HFF-Myc (cell line): Measurements from ENCODE around the gene FHIT.

Source experiments
- DNase-seq: peaks from one replicate; pipeline ENCODE4 v3.0.0-alpha.2; 2011; ENCODE audit warnings: low read depth; ENCODE audit errors: extremely low read depth
- H3K4me3 ChIP-seq: replicated peaks from 2 replicates; pipeline ENCODE4 v1.5.1; 2011; ENCODE audit warnings: low read depth, mild to moderate bottlenecking, control low read depth, low read length
- TF ChIP-seq, protein P1 (sequence below): IDR thresholded peaks from 2 replicates; pipeline ENCODE4 v1.5.1; 2012; ENCODE audit warnings: mild to moderate bottlenecking, low read depth, low read length, control low read depth; ENCODE audit errors: missing control alignments

Gene FHIT

DNA sequence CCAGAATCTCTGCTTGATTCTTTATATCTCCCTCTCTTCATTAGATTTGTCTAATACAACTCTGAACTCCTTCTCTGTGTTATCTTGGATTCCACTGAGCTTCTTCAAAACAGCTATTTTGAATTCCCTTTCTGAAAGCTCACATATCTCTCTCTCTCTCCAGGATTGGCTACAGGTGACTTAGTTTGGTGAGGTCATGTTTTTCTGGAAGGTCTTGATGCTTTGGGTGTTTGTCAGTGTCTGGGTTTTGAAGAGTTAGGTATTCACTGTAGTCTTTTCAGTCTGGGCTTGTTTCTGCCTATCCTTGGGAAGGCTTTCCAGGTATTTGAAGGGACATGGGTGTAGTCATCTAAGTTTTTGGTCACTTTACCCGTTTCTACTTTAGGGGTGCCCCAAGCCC is 781.8 kb downstream of the FHIT start:
- no peak overlapping the region for H3K4me3 ChIP-seq
- TF ChIP-seq, protein P1, sequence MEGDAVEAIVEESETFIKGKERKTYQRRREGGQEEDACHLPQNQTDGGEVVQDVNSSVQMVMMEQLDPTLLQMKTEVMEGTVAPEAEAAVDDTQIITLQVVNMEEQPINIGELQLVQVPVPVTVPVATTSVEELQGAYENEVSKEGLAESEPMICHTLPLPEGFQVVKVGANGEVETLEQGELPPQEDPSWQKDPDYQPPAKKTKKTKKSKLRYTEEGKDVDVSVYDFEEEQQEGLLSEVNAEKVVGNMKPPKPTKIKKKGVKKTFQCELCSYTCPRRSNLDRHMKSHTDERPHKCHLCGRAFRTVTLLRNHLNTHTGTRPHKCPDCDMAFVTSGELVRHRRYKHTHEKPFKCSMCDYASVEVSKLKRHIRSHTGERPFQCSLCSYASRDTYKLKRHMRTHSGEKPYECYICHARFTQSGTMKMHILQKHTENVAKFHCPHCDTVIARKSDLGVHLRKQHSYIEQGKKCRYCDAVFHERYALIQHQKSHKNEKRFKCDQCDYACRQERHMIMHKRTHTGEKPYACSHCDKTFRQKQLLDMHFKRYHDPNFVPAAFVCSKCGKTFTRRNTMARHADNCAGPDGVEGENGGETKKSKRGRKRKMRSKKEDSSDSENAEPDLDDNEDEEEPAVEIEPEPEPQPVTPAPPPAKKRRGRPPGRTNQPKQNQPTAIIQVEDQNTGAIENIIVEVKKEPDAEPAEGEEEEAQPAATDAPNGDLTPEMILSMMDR: no peak
- DNase-seq: no peak

DNA sequence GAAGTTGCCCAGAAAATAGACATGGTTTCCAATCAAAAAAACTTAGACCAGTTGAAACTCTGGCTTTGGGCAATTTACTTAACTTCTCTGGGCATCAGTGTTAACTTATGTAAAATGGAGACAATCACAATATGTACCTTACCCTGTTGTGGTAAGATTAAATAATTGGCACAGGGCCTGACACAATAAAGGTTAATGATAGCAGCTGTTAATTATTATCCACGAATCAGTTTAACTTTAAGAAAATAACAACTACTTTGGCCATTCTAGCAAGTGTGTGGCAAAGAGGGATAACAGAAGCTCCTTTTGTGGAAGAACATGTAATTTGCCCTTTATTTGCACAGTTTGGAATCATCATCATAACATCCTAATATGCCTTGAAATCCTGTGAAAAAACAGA is 787.6 kb downstream of the FHIT start:
- no peak overlapping the region for H3K4me3 ChIP-seq
- no peak for DNase-seq
- TF ChIP-seq, protein P1: no peak

DNA sequence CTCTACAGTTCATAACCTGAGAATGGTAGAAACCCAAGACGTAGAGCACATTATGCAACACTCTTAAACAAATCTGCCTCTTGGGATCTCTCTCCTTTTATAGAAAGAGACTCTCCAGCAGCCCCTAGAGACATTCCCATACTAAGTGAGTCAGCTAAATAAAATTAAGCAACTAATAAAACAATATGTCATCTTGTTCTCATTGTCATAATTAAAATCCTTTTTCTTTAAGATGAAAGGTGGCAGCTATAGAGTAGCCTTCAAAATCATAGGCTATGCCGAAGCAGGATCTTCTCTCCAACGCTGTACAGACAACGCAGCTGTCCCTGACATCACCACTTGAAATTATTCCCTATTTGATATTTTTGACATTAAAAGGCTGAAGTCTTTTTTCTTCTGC is 790.0 kb downstream of the FHIT start:
- H3K4me3 ChIP-seq: no peak overlapping the region
- TF ChIP-seq, protein P1: no peak
- no peak for DNase-seq

DNA sequence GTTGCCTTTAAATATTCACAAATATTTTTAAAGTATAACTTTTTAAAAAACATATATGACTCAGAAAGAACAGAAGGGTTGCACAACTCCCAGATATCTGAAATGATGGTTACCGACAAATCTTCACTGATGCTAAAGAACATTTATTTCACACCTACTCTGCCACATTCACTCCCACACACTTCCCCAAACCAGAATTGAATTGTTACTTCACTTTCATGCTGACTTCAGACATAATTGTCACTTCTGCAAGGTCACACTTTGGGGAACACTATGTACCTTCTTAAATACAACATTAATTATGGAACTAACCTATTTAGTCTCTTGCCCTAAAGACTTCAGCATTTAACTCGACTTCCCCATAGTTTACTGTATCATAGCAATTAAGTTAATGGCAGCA is 795.1 kb downstream of the FHIT start:
- DNase-seq: no peak
- TF ChIP-seq, protein P1: no peak

DNA sequence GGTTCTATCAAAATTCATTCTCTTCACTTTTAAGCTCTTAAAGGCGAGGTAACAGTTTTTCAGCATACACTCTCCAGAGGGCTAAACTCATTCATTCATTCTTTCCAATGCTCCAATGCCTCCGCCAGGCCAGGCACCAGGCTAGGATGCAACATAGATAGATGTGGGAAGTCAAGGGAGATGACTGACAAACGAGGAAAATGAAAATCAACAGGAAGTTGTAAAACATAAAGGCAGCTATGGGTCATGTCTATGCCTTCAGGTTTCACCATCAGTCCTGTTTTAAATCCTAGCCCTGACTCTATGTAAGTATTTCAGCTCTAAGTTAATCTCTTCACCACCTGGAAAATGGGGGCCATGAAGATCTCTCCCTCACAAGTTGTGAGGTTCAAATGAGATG is 797.9 kb downstream of the FHIT start:
- DNase-seq: no peak
- no peak overlapping the region for H3K4me3 ChIP-seq
- TF ChIP-seq, protein P1: no peak

More for the DNA sequence above, 795.1 kb downstream of the FHIT start:
- no peak overlapping the region for H3K4me3 ChIP-seq

DNA sequence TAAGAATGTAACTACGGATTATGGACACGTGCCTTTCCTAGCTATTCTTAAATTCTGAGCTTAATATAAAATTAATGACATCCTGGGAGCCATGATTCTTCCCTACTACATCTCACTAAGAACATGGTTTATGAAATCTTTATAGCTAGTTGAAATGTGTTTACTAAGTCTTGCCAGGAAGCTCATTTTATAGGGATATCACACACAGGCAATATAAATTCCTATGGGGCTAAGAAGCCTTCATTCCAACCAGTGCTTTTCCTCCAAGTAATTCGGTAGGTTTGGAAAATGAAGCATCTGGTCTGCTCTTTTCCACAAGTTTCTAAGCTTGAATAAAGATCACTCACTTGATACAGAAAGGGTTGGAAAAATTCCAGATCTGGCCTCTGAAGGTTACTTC is 802.6 kb downstream of the FHIT start:
- TF ChIP-seq, protein P1: no peak
- no peak overlapping the region for H3K4me3 ChIP-seq
- DNase-seq: no peak

DNA sequence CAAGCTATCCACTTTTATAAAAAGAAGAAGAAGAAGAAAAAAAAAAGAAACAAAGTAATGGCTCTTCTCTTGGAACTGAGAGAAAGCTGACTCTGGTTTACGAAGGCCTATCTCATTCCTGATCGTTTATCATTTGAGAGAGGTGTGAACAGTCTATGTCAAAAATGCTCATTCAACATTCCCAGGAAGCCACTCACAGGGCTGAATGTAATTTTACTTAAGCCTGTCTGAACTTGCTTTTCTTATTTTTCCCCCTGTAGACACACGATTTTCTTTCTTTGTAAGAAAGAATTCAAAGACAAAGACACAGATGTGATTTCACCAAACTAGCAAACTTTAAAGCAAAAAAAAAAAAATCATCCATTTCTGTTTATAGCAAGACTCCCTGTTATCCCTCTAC is 805.8 kb downstream of the FHIT start:
- no peak overlapping the region for H3K4me3 ChIP-seq
- no peak for DNase-seq
- TF ChIP-seq, protein P1: no peak
